ENCODE measurements around the gene TNNT3.

- no peak for TF ChIP-seq CTCF (IDR thresholded peaks at IDR 0.05; ENCODE audit: insufficient read depth, low read length, poor library complexity, severe bottlenecking)
- TF ChIP-seq EZH2phosphoT487 (conservative IDR thresholded peaks at IDR 0.05; ENCODE audit: low read length) = no peak
These were observed 38.9 kb downstream of the TNNT3 start for GRCh38 chr11:1958367-1958766.

All from SU-DHL-6 (cell line).